Neuron (in vitro differentiated cells): ENCODE data around the gene NOP14.
"Not testable (repeated sequence)": the region's sequence is repeated elsewhere in the genome, so short reads cannot be mapped to it uniquely, and the experiment has no call there.

Experiments
- H2AFZ ChIP-seq: one replicate; pipeline ENCODE4 v1.6.1; 2013; ENCODE audit warnings: low read depth, mild to moderate bottlenecking, inconsistent platforms, low read length, moderate library complexity
- H3K27me3 ChIP-seq: one replicate; pipeline ENCODE4 v1.6.1; 2013; ENCODE audit warnings: low read length; ENCODE audit not compliant: insufficient read depth
- H3K36me3 ChIP-seq: one replicate; pipeline ENCODE4 v1.6.1; 2013; ENCODE audit warnings: low read length; ENCODE audit not compliant: insufficient read depth
- H3K4me1 ChIP-seq: one replicate; pipeline ENCODE4 v1.6.1; 2013; ENCODE audit warnings: low read length; ENCODE audit not compliant: insufficient read depth
- H3K4me3 ChIP-seq: 2 replicates; pipeline ENCODE4 v1.5.1; 2013; ENCODE audit warnings: mild to moderate bottlenecking, low read length, moderate library complexity
- H3K9me3 ChIP-seq: one replicate; pipeline ENCODE4 v1.6.1; 2013; ENCODE audit warnings: low read length

Gene NOP14

DNA sequence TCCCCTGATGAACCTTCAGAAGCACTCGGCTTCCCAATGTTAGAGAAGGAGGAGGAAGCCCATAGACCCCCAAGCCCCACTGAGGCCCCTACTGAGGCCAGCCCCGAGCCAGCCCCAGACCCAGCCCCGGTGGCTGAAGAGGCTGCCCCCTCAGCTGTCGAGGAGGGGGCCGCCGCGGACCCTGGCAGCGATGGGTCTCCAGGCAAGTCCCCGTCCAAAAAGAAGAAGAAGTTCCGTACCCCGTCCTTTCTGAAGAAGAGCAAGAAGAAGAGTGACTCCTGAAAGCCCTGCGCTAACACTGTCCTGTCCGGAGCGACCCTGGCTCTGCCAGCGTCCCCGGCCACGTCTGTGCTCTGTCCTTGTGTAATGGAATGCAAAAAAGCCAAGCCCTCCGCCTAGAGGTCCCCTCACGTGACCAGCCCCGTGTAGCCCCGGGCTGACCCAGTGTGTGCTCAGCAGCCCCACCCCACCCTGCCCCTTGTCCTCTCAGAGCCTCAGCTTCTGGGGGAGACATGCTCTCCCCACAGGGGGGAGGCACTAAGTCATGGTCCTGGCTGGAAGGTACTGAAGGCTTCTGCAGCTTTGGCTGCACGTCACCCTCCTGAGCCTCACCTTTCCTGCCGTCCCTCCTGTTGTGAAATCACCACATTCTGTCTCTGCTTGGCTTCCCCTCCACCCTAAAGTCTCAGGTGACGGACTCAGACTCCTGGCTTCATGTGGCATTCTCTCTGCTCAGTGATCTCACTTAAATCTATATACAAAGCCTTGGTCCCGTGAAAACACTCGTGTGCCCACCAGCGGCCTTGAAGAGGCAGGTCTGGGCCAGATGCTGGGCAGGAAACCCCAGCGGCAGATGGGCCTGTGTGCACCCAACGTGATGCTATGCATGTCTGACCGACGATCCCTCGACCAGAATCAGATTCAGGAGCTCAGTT is 34.7 kb downstream of the NOP14 start:
- Histone ChIP-seq H2AFZ (no peak overlapping the region), H3K9me3 (no peaks in the 10 kb centered on the region), H3K4me3 (no peak overlapping the region), H3K27me3 (no peaks in the 10 kb centered on the region), H3K36me3 (peaks cover 78% of the 10 kb centered on the region), H3K4me1 (peaks cover under 1% of the 10 kb centered on the region)

DNA sequence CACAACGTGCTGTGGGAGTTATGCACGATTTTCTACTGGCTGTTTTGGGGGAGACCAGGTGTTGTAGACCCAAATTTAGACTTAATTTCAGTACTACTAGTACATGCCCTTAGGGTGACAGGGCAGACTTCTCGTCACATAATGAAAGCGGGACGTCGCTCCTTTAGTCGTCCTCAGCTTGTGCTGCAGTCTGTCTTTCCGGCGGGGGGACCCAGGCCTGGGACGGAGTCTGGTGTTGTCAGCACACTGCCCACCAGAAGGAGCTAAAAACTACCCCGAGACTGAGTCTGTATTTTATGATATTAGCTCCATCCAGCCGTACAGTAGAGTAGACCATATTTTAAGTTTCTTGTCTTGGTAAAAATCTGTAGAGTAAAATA is 35.5 kb downstream of the NOP14 start:
- Histone ChIP-seq H3K4me3 (no peak overlapping the region), H3K27me3 (no peaks in the 10 kb centered on the region), H2AFZ (no peak overlapping the region), H3K4me1 (no peaks in the 10 kb centered on the region), H3K36me3 (peaks cover 79% of the 10 kb centered on the region), H3K9me3 (no peaks in the 10 kb centered on the region)

DNA sequence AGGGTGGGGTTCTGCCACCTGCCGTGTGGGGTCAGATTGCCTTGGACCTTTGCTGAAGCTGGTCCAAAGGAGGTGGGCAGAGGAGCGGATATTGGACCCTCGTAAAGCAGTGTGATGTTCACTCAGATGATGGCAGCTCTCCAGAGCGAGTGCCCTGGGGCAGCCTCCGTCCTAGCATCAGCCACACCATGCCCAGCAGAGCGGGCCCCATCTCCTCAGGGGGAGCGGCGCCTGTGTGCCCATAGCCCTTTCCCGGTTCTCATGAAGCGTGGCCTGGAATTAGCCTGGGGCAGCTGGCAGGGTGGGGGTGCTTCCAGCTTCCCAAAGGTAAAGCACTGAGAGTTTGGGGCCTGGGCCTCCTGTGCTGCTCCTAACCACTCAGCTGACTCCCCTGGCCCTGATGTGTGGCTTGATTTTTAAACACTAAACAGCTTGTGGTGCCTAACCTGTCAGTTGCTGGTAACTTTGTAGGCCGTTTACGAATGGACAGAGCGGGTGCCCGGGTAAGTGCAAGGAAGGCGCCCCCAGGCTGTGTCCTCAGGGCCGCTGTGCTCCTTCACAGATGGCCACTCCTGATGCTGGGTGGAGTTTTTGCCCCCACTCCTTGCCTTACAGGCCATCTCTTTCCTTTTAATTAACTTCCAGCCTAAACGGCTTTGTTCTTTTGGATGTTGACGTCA is 36.0 kb downstream of the NOP14 start:
- Histone ChIP-seq H3K4me1 (peaks cover 2% of the 10 kb centered on the region), H3K9me3 (no peaks in the 10 kb centered on the region), H3K36me3 (peaks cover 82% of the 10 kb centered on the region), H3K4me3 (no peak overlapping the region), H3K27me3 (no peaks in the 10 kb centered on the region), H2AFZ (no peak overlapping the region)

DNA sequence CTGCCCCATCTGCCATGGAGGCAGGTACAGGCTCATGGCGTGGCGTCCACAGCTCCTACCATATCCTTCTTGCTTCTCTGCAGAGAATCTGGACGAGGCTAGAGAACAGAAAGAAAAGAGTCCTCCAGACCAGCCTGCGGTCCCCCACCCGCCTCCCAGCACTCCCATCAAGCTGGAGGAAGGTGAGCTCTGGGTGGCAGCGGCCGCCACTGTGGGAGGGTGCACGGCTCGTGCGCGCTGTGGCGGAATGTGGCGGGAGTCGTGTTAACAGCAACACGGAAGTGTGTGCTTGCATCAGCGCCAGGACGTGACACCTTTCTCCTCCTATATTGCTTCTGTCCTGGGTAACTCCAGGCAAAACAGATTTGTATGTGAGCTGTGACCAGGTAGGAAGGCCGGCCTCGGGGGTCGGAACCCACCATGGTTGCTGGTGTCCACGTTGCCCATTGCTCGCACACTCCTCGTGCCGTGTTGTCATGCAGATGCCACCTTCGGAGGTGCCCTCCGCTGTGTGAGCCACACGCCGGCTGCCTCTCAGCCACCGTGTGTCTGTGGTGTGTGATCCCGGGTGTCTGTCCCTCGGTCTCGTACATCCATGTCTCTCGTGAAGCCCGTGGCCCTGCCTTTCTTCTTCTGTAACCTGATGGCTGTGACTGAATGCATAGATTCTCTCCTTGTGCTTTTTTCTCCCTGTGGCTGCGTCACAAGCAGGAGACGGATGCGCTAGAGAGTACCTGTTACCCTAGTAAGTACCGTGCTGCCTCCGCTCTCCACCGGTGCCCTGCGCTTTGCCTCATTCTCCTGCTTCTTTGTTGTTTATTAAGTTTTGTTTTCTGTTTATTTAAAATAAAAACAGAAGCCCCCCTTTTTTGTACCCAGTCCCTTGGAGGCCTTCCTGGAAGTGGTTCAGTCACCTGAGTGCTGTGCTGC is 37.0 kb downstream of the NOP14 start:
- no peaks in the 10 kb centered on the region for H3K27me3 ChIP-seq
- no peaks in the 10 kb centered on the region for H3K9me3 ChIP-seq
- peaks cover 76% of the 10 kb centered on the region for H3K36me3 ChIP-seq
- H3K4me1 ChIP-seq = peaks cover 2% of the 10 kb centered on the region
- H3K4me3 ChIP-seq = no peak overlapping the region
- no peak overlapping the region for H2AFZ ChIP-seq

DNA sequence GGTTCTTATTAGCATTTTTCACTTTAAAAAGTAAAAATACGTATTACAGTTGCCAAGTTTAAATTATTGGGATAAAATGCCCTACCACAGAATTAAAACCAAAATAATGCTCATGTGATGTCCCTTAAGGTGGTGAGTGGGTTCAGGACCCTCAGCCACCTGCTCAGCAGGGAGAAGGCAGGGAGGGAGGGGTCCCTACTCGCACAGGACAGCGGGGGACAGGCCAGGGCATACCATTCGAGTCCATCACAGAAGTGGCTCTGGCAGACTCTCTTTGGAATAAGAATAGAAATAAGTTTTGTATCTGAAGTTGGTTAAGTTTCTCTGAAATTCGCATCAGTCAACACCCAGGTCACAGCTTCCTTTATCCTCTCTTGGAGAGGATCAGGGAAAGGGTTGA is 37.7 kb downstream of the NOP14 start:
- peaks cover 71% of the 10 kb centered on the region for H3K36me3 ChIP-seq
- H2AFZ ChIP-seq = no peak overlapping the region
- H3K9me3 ChIP-seq = no peaks in the 10 kb centered on the region
- H3K27me3 ChIP-seq = no peaks in the 10 kb centered on the region
- H3K4me3 ChIP-seq = no peak overlapping the region
- peaks cover 2% of the 10 kb centered on the region for H3K4me1 ChIP-seq

DNA sequence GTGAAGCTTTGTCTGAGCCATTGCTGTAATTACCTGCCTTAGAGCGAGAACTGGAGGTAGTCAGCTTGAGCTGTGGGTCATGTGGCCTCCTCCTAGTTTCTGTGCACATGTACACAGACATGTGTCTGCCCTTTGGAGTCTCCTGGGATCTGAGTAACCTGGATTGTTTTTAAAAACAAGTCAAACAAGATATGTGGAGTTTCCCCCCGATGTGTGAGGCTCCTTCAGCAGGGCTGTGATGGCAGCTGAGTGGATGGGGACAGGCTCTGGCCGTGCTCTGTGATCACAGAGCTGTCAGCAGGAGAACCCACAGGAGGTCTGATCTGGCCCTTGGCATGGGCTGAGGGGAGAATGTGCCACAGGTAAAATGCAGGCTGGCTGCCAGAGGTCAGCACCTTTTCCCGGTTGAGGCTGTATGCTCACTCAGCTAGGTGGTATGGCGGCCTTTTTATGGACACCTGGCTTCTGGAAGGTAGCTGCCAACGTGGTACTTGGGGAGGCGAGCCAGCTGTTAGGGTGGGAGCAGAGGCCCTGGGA is 38.4 kb downstream of the NOP14 start:
- H3K36me3 ChIP-seq = peaks cover 67% of the 10 kb centered on the region
- H3K4me1 ChIP-seq = peaks cover 2% of the 10 kb centered on the region
- no peak overlapping the region for H3K4me3 ChIP-seq
- no peaks in the 10 kb centered on the region for H3K9me3 ChIP-seq
- no peaks in the 10 kb centered on the region for H3K27me3 ChIP-seq
- H2AFZ ChIP-seq = no peak overlapping the region

DNA sequence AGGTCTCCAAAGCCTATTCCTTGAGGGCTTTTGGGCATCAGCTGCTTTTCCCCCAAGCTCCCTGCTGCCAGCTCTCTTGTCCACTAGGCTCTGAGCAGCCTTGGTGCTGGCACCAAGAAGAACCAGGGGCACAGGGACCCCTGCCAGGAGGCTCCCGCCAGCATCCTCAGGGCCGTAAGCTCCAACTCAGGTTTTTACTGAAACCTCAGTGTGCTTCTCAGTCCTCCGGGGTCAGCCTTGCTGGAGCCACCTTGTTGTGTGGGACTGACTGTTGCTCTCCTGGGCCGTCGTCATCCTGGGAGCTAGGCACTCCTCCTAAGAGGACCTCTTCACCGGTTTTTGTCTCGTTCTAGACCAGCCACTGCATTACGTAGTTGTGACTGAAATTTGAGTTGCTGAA is 38.9 kb downstream of the NOP14 start:
- Histone ChIP-seq H3K4me1 (peaks cover 2% of the 10 kb centered on the region), H3K4me3 (no peak overlapping the region), H3K36me3 (peaks cover 62% of the 10 kb centered on the region), H3K9me3 (no peaks in the 10 kb centered on the region), H2AFZ (no peak overlapping the region), H3K27me3 (no peaks in the 10 kb centered on the region)

DNA sequence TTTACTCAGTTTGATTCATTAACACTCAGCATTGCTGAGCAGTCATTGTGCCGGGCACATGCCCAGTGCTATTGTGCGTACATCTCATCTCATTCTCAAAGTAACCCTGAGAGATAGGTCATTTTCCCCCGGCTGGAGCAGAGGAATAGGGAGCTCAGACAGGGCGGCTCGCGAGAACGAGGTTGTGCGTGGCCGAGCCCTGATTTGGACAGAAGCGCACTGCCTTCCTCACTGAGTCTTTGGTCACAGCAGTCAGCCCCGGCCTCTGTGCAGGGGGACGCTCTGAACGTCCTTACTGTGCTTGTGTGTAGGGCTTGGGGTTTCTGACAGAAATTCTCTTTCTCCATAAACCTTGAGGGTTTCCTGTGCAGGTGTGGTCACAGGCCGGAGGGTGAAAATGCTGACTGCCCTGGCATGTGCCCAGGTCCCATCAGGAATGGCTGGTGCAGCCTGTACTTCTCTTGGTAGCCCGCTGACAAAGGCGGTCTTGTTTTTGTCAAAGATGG is 39.5 kb downstream of the NOP14 start:
- peaks cover 57% of the 10 kb centered on the region for H3K36me3 ChIP-seq
- H3K27me3 ChIP-seq = no peaks in the 10 kb centered on the region
- H2AFZ ChIP-seq = no peak overlapping the region
- H3K4me1 ChIP-seq = peaks cover 2% of the 10 kb centered on the region
- no peaks in the 10 kb centered on the region for H3K9me3 ChIP-seq
- H3K4me3 ChIP-seq = no peak overlapping the region

DNA sequence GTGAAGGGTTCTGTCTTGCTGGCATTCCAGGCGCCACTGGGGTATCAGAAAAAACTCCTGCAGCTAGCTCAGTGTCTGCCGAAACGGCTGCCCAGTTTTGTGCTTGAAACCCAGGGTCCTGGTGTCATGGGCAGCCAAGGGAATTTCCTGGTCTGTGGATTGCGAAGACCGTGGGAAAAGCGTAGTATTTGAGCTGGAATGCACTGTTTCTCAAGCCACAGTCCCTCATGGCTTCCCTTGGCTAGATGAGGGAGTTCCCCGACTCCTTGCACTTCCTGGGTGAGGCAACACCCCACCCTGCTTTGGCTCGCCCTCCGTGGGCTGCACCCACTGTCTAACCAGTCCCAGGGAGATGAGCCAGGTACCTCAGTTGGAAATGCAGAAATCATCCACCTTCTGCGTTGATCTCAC is 40.1 kb downstream of the NOP14 start:
- H2AFZ ChIP-seq = no peak overlapping the region
- no peaks in the 10 kb centered on the region for H3K27me3 ChIP-seq

DNA sequence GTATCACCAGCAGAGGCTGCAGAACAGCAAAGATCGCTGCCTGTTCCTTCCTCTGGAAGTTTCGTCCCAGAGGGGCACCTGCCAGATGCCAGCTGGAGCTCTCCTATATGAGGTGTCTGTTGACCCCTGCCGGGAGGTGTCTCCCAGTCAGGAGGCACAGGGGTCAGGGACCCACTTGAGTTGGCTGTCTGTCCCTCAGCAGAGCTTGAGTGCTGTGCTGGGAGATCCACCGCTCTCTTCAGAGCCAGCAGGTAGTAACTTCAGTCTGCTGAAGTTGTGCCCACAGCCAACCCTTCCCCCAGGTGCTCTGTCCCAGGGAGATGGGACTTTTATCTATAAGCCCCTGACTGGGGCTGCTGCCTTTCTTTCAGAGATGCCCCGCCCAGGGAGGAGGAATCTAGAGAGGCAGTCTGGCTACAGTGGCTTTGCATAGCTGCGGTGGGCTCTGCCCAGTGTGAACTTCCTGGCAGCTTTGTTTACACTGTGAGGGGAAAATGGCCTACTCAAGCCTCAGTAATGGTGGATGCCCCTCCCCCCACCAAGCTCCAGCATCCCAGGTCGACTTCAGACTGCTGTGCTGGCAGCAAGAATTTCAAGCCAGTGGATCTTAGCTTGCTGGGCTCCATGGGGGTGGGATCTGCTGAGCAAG is 40.6 kb downstream of the NOP14 start:
- not testable (repeated sequence) for H2AFZ ChIP-seq, H3K27me3 ChIP-seq, H3K9me3 ChIP-seq, H3K4me3 ChIP-seq, H3K4me1 ChIP-seq
- H3K36me3 ChIP-seq = peaks cover 46% of the 10 kb centered on the region

More for the DNA sequence above, 40.1 kb downstream of the NOP14 start:
- Histone ChIP-seq H3K36me3 (peaks cover 52% of the 10 kb centered on the region), H3K9me3 (no peaks in the 10 kb centered on the region), H3K4me1 (peaks cover 2% of the 10 kb centered on the region), H3K4me3 (no peak overlapping the region)

DNA sequence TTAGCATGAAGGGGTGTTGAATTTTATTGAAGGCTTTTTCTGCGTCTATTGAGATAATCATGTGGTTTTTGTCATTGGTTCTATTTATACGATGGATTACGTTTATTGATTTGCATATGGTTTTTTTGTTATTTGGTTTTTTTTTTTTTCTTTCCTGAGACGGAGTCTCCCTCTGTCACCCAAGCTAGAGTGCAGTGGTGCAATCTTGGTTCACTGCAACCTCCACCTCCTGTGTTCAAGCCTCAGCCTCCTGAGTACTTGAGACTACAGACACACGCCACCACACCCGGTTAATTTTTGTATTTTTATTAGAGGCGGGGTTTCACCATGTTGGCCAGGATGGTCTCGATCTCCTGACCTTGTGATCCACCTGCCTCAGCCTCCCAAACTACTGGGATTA is 44.5 kb downstream of the NOP14 start:
- H3K36me3 ChIP-seq = peaks cover 37% of the 10 kb centered on the region
- H3K4me1 ChIP-seq, H3K9me3 ChIP-seq, H3K27me3 ChIP-seq, H3K4me3 ChIP-seq, H2AFZ ChIP-seq: not testable (repeated sequence)

DNA sequence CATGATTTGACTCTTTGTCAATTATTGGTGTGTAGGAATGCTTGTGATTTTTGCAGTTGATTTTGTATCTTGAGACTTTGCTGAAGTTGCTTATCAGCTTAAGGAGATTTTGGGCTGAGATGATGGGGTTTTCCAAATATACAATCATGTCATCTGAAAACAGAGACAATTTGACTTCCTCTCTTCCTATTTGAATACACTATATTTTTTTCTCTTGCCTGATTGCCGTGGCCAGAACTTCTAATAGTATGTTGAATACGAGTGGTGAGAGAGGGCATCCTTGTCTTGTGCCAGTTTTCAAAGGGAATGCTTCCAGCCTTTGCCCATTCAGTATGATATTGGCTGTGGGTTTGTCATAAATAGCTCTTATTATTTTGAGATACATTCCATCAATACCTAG is 44.9 kb downstream of the NOP14 start:
- H2AFZ ChIP-seq, H3K4me3 ChIP-seq, H3K9me3 ChIP-seq, H3K4me1 ChIP-seq, H3K27me3 ChIP-seq: not testable (repeated sequence)
- peaks cover 38% of the 10 kb centered on the region for H3K36me3 ChIP-seq
